T-helper 1 cell (primary cell): ENCODE results near the gene EXOC4.

Experiments used
- DNase-seq, 5 donors: peaks; one replicate each; pipeline ENCODE4 v3.0.0-alpha.2; 2012 to 2020

EXOC4 gene

DNA sequence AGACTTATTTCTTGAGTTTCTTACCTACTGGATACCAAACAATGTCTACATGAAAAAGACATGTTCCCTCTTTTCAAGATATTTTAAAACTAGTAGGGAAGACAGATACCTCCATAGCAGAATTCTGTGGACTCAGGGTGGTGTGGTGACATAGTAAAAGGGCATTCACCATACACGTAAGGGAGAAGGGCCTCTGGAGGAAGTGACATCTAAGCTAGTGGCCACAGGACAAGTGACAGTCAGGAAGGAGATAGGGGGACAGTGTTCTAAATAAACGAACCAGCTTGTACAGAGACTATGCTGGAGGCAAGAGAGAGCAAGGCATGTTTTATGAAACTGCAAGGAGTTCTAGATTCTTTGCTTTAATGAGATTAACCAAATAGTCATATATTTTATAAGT is 552.5 kb downstream of the EXOC4 start:
- DNase-seq: no peak

DNA sequence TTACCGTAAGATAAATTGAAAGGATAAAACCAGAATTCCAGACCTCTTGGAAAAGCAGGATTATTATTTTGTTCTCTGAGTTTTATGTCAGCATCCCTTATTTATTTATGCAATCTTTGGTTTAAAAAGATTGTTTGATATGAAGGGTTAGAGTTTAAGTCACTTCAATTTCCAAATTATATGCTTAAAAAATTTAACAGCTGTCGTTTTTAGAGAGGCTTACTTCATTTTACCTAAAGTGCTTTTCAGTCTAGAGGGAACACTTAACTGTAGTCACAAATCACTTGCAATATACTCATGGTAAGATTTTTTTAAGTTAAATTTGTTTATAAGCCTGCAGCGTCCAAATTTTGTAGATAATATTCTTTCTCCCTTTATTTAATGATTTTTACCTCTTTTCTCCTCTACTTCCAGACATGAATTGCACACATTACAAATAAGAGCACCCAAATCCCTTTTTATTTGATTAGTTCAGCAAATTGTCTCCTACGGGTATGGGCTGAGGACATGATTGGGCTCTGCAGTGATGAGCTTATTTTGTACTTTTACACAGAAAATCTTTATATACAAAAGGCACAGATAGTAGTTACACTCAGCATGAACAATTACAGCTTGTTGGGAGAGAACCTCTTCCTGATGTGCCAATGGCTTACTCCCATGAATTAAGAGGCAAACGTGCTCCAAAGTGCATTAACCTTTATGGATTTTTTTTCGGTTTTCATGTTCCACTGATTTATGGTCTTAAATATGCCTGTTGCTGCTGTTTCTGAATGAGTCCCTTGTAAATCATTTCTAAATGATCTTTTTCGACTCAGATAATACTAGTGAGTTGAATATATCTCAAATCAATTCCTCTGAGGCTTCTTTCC is 555.0 kb downstream of the EXOC4 start:
- DNase-seq: no peak

DNA sequence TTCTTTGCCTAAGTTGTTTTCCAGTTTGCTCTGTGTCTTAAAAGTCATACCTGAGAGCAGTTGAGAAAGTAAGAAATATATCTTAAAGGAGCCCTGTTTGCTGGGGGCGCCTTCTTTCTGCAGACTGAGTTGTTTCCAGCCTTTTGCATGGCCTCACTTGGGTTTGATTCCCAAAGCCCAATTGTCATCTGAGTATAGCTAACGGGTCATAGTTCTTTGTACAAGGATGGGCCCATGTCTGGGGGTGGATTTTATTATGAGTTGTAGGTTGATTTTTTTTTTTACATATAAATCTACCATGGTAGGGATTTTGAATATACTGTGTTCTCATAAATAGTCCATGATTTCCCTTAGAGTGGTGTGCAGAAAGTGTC is 555.6 kb downstream of the EXOC4 start:
- no peak for DNase-seq

DNA sequence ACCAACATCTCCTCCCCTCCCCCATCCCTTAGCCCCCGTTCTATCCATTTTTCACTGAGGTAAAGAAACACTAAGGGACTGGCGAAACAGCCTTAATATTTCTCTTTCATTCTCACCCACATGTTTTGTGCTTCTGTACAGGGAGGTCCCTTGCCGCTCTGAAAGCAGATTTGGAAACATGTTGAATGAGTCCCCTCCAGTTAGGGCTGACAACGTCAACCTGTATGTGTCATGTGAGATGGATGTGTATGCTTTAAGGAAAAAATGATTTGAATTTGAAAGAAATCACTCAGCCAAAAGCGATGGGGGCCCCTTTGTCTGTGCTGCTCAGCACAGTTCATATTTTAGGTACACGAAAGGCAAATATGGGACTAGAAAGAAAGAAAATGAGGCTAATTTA is 560.0 kb downstream of the EXOC4 start:
- DNase-seq: no peak

DNA sequence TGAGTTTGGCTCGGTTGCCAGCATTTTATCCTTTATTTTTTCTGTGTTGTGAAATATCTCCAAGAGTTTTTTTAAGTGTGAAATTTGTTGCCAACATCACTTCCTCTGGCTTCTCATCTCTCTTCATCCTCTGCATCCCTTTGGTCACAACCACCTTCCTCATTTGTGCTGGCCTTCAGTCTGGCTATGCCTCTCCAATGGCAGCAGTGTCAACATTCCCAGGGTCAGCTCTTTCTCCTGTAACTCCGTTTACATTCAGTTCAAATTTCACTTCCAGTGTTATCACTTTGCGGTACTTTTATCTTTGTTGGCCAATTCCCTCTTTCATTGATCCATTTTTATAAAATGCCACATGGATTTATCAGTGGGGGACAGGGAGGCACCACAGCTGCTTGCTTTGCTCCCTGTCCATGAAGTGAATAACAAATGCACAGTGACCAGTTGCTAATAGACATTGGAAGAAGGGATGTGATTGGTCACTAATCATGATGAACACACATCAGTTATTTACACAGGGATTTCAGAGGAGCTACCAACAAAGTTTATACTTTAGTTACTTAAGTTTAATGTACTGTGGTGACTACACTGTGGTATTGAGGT is 562.8 kb downstream of the EXOC4 start:
- DNase-seq: no peak

DNA sequence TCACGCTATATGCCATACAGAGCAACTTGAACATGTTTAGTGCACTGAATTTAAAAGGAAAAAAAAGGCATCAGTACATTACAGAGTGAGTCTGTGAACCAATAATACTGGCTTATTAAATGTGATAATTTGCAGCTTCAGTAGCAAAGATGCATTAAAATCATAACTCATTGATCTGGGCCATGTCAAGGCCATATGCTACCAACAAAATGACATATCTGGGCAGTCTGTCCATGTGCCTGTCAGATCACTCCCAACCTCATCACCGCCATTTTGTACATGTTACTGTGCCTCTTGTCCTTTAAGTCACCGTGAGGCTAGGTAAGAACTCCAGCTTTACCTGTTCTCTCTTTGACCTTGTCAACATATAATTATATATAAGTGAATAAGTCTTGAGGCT is 566.8 kb downstream of the EXOC4 start:
- no peak for DNase-seq

DNA sequence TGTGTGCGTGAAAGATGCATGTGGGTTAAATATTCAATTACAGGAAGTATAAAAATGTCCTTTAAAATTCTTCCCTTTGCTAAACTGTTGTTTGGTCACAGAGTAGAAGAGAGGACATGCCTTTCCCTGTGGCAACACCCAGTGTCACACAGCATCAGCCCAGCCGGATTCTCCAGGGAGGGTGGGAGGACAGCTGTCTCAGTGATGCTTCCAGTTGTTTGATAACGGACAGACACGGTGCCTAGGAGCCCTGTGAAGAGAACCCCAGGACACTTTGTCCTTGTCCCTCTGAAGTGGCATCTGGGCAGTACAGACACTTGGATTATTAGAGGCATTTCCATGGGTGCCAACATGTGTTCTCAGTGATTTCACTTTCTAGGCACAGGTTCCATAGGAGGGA is 567.7 kb downstream of the EXOC4 start:
- no peak for DNase-seq

DNA sequence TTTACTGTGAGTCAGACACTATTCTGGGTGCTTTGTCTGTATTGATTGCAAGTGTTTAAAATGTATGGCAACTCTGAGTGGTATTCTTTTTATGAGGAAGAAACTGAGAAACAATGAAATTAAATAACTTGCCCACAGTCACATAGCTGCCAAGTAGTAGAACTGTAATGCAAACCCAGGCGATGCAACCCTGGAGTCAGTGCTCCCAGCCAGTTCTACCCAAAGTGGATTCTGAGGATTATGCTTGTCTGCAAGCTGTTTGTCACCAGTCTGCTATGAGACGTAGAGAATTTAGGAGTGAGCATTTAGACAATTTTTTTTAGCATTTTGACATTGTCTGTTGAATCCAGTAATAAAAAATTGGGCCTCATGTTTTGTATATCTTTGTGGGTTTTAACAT is 568.3 kb downstream of the EXOC4 start:
- DNase-seq: no peak

DNA sequence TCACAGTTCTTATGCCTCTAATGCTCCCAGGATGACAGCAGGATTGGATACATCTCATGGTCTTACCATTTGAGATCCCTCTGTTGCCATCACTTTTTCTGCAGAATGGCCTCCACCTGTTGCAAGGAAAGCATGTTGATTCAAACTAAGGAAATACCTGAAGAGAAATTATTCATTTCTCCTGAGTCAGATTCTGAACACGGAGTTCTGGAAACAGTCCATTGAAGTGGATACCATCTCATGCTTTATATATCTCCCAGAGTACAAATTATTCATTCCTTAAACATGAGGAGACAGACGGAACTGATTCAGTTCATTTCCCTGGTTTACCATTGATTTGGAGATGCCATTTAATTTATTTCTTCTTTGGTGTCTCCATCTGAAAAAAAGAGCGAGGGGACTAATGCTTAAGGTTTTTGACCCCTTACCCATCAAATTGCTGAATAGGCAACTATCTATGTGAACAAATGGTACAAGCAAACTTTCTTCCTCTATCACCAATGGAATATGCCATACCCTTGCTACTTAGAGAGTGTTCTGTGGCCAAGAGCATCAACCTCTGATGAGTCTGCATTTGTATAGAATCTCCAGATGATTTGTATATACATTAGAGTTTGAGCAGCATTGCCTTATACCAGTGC is 569.2 kb downstream of the EXOC4 start:
- DNase-seq: no peak

DNA sequence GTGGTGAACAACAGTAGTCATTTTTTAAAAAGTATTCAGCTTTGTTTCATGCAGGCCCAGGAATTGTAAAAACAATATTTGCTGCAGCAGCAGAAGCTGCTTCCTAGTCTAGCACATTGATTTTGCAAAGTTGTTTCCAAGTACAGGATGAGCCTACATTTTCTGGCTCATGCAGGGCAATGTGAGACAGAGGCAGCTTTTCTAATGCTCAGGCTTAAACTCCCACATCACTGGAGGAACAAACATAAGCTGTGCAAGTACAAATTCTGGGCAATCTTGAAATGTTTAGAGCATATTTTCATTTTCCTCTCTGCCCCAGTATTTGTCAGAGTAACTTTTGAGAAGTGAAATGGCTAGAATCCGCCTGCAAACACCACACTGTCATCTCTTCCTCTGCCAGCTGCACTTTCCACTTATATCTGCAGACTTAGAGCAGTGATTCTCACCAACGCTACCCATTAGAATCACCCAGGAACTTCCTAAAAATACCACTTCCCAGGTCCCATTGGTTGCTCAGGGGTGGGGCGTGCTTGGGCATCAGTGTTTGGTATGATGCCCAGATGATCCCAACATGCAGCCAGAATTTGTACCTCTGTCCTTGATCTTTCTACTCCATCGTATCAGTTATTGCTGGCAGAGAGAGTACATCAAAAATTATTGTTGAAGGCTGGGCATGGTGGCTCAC is 570.1 kb downstream of the EXOC4 start:
- DNase-seq: no peak

DNA sequence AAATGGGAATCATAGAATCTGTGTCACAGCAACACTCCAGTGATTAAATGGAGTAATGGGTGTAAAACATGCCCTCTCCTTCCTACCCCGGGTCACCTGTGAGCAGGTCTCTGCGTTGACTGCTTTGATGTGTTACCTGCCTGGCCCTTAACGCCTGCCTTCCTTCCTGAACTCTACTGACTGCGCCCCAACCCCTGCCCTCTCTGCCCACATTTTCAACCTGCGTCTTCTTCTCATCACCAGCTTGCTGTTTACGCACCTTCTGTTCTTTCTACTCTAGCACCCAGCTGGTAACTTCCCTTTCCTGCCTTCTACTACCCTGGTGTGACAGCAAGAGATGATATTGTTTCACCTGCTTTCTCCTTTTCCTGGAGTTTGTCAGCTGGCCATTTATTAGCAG is 571.3 kb downstream of the EXOC4 start:
- DNase-seq: no peak

DNA sequence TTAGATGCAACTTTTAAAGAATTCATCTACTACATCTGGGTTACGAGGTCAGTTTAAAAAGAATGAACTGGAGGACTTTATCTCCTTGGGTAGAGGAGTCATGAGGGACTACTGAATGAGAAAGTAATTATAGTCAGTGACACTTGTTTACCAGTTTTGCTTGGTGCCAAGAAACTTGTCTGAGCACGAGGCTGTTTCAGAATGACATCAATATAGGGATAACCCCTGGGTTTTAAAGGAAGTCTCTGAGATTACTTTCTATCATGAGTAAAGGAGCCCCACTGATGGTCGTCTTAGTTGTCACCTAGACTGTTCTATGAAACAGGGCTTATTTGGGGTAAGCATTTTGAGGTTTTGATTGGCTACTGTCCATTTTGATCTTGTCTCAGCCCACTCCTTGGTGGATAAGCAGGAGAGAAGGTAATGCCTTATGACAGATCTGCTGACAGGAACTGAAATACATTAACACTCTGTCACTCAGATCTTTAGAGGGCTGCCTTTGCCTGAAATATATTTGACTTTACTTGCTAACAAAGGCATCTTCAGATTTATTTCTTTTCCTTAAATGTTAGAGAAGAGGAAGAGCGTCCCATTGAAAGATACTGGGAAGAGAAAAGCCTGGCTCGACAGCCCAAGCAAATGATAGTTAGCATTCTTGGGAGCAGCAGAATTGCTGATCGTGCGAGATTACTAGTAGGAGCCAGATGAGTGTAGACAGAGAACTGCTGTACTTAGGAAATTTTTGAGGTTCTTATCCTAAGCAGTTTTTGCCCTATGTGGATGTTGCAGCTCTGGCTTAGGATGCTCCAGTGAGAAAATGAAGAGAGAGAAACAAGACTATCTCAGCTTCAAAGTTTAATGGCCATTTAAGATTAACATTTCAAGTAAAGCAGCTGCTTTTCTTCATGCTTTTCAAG is 575.1 kb downstream of the EXOC4 start:
- DNase-seq: peak in 1 of 5 donors; percentile 2

DNA sequence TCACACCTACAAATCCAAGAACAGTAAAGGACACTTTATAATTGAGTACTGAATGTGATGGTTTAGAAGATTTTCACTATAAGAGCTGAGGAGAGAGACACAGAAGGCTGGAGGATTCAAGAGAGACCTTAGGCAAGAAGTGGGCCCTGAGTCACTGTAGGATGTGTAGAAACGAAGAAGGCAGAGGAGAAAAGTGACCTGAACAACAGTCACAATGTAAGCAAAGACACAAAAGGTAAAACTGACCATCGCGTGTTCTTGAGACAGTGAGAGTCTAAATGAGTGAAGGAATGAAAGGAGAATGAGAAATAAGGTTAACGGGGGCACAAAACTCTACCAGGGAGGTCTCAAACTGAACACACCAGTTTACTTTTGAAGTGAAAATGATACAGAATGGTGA is 576.0 kb downstream of the EXOC4 start:
- DNase-seq: no peak

DNA sequence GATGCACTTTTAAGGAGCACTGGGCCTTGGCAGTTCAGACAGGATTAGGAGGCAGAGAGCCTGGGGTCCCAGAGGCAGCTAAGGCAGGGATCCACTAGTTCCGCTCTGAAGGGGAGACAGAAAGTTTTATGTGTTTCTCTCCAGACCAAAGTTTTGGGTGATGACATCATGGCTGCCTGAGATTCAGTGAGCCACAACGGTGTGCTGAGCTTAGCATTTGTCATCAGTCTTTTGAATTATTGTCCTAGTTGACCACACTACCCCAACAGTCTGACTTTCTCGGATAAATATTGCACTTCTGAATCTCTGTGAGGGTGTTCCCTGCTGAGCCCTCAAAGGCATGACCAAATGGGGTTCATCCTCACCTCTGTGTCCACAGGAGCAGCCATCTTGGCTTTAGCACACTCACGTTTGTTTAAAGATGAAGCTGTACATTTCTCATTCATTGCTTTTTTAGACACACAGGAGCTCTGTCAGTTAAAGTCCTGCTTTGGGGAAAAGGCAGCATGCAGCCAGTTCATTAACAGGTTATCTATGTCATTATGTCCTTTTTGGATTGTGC is 576.5 kb downstream of the EXOC4 start:
- no peak for DNase-seq

DNA sequence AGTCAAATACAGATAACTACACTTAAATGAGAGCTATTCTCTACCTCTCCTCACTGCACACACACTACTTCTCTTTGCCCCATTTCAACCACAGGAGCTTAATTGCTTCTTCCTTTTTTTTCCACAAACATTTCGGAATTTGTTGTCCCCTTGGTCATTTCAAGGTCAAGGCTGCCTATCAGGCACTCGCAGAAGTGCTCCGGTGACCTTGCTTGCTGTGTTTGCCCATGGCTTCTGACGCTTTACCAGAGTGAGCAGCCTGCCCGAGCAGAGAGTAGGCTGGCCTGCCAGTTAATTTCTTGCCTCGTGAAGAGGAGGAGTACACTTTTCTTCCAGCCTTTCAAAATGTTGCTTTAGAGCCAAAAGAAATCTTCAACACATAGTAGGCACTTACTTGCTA is 577.2 kb downstream of the EXOC4 start:
- DNase-seq: no peak

DNA sequence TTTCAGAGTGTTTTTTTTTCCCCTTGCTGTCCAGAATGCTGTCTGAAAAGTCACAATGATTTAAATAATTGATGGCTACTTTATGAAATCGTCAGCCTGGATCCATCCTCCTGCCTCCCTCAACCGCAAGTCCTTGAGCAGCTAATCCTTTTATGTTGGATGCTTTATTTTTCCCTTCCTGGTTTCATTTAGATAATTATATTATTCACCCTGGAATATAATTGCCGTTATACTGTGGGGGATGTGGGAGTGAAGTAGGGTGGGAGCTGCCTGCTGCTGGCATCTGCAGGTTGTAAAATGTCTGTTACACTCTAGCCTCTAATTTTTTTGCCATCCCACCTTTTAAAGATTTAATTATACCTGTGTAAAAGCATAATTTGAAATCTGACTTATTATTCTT is 583.8 kb downstream of the EXOC4 start:
- no peak for DNase-seq

DNA sequence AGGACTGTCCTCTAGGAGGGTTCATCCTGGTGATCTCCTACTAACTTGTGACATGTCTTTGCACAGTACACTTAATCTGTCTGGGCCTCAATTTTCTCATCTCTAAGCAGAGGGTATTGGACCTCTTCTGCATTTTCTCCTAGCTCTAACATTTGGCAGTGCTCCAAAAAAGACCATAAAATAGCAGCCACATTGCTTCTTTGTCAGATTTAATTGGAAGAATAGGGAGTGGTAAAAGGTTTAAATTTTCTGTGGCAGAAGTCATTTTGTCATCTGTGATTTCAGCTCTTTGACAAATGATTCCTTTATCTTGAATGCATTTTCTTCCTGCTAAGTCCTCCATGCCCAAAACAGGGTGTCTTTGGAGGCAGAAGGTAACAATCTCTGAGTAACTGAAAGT is 584.3 kb downstream of the EXOC4 start:
- no peak for DNase-seq

DNA sequence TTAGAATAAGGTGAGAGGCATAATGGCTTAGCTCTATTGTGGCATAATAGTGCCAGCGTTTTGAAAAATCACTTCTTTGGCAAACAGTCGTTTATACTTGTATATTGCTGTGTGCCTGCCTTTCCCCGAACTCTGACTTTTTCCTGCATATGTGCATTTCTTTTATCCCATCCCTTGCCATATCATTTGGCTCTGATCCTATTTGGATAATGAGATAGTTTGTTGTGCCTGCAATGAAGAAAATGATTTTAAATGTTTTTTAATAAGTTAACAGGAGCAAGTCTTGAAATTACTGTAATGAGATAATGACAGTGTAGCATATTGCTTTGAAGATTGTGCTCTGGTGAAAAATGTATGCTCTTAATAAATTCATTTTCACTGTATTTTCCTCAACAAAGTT is 586.2 kb downstream of the EXOC4 start:
- DNase-seq: no peak

DNA sequence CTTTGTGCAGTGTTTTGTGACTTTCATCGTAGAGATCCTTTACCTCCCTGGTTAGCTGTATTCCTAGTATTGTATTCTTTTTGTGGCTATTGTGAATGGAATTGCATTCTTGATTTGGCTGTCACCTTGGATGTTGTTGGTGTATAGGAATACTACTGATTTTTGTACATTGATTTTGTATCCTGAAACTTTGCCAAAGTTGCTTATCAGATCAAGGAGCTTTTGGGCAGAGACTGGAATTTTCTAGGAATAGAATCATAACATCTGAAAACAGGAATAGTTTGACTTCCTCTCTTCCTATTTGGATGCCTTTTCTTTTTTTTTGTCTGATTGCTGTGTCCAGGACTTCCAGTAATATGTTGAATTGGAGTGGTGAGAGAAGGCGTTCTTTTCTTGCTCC is 590.5 kb downstream of the EXOC4 start:
- DNase-seq: no peak

DNA sequence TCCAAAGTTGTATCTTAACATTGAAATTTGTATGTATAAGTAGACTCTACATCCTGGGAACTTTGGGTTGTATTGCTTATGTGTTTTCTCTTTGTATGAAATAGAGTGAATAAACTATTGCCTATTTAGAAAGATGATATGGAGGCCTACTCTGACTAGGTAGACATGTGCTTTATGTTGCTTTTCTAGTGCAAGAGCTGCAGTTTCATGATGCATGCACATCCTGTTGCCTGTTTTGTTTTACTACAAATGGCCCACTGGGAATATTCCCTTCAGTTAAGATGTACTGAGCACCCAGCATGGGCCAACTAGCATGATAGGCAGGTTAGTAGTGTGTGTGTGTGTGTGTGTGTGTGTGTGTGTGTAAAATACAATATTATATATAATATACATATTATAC is 592.1 kb downstream of the EXOC4 start:
- no peak for DNase-seq

DNA sequence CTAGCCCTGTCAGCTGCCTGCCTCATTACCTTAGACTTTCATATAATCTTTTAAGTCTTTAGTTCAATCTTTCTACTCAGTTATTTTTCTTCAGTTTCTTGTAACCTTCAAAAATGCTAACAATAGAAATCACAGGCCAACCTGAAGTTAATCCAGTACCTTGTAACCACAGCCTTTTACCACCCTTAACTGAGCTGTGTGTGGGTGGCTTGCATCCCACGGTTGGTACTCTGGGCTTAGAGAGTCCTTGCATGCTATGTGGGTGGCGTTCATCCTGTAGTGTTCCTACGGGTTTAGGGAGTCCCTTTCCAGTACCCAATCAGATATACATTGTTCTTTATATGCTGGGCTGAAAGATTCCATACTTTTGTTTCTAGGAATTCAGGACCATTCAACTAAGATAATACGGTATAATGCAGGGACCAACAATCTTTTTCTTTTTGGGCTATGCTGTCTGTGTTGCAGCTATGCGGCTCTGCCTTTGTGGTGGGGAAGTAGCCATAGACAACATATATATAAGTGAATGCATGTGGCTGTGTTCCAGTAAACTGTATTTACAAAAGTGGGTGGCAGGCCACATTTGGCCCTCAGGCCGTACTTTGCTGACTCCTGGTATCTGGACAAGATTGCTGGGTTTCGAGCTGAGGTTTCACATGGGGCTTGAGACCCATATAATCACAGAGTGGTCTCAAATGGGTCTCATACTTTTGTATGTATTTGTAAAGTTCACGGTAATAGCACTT is 593.5 kb downstream of the EXOC4 start:
- DNase-seq: no peak
